ENCODE results near the gene PHLDB1.
"Not testable (repeated sequence)": the region's sequence is repeated elsewhere in the genome, so short reads cannot be mapped to it uniquely, and the experiment has no call there.

The PHLDB1 gene

GRCh38 chr11:118606157-118606843 lies 1.1 kb upstream of the PHLDB1 start:
- no peak for DNase-seq

- no peak for DNase-seq
These were observed 579 bp upstream of the PHLDB1 start for GRCh38 chr11:118606844-118607228.

GRCh38 chr11:118608360-118609227 lies 1.2 kb downstream of the PHLDB1 start:
- DNase-seq = no peak

GRCh38 chr11:118609380-118610224 lies 2.2 kb downstream of the PHLDB1 start:
- no peak for DNase-seq

- no peak for DNase-seq
These were observed 2.9 kb downstream of the PHLDB1 start for GRCh38 chr11:118610225-118610772.

- no peak for DNase-seq
These were observed 3.5 kb downstream of the PHLDB1 start for GRCh38 chr11:118610773-118611432.

DNA sequence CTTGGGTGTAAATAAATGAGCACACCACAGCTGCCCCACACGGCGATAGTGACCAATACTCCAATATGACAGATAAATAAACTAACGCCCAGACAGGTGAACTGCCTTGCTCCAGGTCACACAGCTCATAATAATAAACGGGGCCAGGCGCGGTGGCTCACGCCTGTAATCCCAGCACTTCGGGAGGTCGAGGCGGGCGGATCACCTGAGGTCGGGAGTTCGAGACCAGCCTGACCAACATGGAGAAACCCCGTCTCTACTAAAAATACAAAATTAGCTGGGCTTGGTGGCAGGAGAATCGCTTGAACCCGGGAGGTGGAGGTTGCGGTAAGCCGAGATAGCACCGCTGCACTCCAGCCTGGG lies 4.0 kb downstream of the PHLDB1 start:
- not testable (repeated sequence) for DNase-seq

DNA sequence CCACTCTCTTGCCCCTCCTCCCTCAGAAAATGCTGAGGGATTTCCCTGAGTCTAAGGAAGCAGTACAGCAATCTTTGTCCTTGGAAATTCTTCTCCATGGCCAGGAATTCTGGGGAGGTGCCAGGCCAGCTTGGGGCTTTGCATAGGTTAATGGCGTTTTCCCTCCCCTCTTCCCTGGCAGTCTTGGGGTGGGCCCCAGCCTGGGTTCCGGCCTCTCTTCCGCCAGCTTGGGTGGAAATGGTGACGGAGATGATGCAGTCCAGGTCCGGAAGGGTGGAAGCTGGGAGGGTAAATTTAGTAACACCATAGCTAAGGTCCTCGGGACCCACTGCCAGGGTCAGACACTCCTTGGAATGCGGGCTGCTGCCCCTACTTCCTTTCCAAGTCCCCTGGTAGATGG lies 5.0 kb downstream of the PHLDB1 start:
- no peak for DNase-seq

DNA sequence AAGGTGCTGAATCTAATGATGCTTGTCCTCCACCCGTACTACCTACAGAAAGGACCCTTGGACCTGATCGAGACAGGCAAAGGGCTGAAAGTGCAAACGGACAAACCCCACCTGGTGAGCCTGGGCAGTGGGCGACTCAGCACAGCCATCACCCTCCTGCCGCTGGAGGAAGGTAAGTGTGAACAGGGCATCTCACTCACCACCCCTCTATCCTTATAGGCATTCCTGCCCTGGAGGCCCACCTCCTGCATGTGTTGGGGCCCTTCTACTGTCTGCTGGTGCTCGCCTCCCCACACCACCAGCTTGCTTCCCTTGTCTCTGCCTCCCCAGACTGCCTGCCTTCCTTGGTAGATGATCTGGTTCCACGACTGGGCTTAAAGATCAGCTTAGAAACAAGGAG lies 7.1 kb downstream of the PHLDB1 start:
- DNase-seq = no peak

GRCh38 chr11:118615282-118615975 lies 8.0 kb downstream of the PHLDB1 start:
- no peak for DNase-seq

DNA sequence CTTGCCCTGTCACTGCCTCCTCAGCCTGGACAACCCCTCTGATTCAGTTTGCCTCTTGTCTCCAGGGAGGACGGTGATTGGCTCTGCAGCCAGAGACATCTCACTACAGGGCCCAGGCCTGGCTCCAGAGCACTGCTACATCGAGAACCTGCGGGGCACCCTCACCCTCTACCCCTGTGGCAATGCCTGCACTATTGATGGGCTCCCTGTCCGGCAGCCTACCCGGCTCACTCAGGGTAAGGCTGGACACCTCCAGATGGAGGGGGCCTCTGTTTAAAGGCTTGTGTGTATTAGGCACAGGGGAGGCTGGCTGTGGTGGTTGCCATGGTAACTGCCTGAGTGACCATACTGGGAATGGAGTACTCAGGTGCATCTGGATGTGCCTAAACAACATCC lies 8.6 kb downstream of the PHLDB1 start:
- DNase-seq = no peak

- no peak for DNase-seq
These were observed 10.9 kb downstream of the PHLDB1 start for GRCh38 chr11:118618115-118618990.

GRCh38 chr11:118618991-118619375 lies 11.6 kb downstream of the PHLDB1 start:
- DNase-seq = no peak

DNA sequence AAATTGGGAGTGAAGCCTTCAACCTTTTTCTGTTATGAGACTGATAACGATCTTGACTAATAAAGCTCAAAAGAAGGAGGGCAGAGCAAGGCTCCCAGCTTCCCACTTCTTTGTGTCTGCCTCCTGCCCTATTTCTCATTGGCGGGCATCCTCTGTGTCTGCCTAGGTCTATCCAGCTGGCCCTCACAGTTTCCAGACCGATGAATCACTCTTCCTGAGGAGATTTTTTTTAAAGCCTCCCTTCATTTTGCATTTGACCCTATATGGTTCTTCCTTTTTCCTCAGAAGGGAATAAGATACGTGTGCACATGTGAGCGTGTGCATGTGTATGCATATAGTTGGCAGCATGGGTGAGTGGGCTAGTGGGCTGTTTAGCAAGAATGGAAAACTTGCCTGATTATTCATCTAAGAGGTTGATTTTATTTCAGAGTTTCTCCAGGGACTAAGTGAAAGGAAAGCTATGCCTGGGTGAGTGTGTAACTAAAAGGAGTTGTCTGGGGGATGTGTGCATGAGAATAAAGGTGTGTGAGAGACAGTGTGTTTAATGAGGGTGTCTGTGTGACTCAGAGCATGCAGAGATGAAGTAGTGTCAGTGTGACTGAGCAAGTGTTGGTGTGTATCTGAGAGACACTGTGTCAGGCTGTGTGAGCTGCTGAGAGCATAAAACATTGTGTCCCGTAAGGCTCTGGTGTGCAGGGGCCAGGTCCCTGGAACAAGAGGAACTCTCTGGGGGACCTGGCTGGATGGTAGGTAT lies 12.2 kb downstream of the PHLDB1 start:
- no peak for DNase-seq

GRCh38 chr11:118620529-118621070 lies 13.2 kb downstream of the PHLDB1 start:
- no peak for DNase-seq

- DNase-seq = peak; percentile 27
These were observed 13.8 kb downstream of the PHLDB1 start for GRCh38 chr11:118621071-118621783.

GRCh38 chr11:118621784-118622375 lies 14.5 kb downstream of the PHLDB1 start:
- DNase-seq = no peak

DNA sequence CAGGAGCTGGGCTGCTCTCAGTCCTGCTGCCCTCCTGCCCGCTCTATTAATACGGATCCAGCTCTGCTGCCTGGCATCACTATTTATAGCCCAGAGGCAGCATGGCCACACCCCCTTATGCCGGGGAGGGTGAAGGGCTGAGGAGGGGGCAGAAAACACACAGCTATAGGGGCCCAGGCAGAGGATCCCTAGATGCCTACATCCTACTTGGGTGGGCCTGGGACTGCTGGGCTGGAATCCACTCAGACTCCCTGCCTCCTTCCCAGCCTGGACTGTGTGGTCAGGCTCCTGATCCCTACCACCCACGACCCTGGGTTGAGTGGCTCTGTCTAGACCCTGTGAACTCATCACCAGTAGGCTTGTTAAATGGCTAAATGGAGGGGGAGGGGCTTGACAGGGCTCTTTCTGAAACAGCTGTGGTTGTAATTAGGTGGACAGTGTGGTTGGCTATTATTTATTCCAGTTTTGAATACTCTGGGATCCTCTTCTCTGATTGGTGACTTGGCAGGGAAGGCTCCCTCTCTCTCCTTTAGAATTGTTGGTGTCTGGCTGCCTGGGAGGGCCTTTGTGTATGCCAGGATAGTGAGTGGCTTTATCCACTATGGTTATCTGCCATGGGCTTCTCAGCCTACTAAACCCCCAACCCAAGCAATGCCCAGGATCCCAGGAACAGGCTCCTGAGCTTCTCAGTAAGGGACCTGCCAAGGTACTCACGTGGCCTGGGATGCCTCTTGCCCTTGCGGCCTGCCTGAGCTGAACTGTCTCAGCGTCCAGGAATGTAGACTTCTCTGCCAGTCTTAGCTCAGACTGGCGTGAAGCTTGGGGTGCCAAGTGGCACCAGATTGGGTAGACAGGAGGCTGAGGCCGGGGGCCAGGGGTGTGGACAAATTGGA lies 15.2 kb downstream of the PHLDB1 start:
- DNase-seq = no peak
